Inflammatory macrophage treated with lipopolysaccharide for 1 hour (primary cell): ENCODE measurements around the gene ADIRF.
"Not testable (repeated sequence)": the region's sequence is repeated elsewhere in the genome, so short reads cannot be mapped to it uniquely, and the experiment has no call there.

Experiments used
- DNase-seq, 2 donors: peaks; one replicate each; pipeline ENCODE4 v3.0.0-alpha.2; 2020 to 2022

The ADIRF gene

DNA sequence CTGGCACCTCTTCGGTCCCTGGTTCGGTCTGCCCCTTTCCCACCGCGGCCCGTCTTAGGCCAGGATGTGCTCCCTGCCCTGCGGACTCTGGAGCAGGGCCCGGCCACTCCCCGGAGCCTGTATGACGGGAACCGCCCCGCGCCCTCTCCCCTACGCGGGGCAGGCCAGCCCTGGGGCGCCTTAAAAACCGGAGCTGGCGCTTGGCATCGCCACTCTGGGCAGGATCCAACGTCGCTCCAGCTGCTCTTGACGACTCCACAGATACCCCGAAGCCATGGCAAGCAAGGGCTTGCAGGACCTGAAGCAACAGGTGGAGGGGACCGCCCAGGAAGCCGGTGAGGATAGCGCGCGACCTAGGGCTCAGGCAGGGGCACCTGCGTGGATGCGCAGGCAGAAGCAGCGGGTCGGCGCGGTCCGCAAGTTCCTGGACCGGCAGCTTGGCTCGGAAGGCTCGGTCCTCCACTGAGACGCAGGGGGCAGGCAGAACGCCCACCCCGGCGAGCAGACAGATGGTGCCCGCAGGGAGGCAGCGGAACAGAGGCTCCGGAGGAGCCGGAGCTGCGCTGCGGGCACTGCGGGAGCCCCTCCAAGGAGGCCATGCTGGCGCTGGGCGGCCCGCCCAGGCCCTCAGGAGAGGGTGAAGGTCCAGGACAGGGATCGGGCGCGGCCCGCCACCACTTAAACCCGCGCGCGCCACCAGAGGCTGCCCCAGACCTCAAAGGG lies at the start of gene ADIRF:
Gene ADIRF (plus strand): TSS at position 212 of the 723 bp plus-strand sequence. CDS start 63 bp downstream, at position 275.
- DNase-seq = no peak

DNA sequence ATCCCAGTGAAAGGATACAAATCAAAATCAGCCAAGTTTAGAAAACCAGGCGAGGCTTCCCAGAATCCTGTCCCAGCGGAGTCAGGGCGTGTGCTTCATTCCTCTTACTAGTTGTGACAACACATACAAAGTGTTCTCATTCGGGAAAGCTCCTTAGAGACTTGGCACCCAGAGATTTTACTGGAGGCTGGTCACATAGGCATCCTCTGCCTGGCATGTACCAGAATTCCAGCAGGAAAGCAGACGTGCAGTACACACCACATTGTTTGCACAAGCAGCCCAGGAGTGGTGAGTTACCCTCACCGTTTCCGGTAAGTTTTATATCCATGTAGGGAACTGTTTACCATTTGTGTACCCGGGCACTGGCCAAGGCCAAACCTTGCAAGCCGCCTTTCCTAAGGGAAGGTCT lies 45.7 kb upstream of the ADIRF start:
- DNase-seq = no peak

DNA sequence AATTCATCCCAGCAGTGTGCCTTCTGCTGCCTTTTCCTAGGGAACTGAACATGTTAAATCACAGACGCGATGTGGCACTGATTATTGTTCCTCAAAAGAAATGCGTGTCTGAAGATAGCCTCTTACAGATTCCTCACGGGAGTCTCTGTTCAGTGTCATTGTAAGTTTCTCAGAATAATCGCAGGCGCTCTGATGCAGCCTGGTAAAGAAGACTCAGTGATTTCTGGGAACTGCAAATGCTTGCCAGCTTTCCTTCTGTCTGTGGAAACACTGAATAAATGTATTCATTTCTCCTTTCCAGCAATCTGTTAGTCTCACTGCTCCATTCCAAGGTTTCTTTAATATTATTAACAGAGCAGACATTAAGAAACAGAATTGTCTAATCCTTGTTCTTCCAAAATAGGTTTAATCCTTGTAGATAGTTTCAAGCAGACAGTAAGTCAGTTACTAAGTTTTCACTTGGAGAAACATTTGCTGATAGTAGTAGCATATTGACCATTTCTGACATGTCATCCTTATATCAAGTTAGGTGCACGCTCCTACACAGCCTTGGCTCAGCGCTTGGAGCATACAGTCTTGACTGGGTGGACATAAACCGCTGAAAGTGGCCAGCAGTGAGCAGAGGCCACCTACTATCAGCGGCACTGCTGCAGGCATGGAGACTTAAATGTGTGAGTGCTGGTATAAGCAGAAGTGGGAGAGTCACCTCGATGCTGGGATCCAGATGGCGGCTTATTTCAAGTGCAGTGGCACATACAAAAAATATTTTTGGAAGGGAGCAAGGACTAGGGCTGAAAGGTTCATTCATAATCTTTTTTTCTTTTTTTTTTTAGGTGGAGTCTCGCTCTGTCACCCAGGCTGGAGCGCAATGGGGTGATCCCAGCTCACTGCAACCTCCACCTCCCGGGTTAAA lies 38.6 kb upstream of the ADIRF start:
- DNase-seq = no peak

DNA sequence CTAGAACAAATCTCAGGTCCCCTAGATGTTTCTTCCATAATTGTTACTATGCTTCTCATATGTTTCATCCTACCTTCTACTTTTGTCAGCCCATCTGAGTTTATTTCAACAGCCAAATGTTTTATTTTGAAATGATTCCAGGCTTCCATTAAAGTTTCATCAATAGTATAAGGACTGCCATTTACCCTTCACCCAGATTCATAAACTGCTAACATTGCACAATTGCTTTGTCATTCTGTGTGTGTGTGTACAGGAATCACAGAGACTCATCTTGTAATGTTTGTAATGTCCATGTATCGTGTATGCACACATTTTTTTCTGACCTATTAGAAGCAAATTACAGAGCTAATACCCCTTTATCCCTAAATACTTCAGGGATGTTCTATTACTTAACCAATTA lies 36.4 kb upstream of the ADIRF start:
- DNase-seq = peak in 1 of 2 donors; percentile 20

DNA sequence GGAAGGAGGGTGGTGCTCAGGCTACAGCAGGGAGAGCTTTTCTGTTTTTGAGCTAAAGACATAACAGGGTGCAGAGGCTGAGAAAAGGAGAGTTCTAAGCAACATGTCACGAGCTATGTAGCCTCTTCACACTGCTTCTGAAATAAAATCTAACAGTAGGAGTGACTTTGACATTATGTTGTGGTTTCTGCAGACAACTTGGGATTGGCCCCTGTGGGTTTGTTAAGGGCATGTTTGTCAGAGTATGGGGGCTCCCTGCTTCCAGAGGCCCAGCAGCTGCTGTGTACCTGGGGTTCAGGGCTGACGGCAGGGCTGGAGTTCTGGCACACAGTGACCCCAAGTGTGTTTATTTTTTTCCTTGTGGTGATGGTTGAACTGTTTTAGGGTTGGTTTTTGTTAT lies 35.6 kb upstream of the ADIRF start:
- DNase-seq = no peak

DNA sequence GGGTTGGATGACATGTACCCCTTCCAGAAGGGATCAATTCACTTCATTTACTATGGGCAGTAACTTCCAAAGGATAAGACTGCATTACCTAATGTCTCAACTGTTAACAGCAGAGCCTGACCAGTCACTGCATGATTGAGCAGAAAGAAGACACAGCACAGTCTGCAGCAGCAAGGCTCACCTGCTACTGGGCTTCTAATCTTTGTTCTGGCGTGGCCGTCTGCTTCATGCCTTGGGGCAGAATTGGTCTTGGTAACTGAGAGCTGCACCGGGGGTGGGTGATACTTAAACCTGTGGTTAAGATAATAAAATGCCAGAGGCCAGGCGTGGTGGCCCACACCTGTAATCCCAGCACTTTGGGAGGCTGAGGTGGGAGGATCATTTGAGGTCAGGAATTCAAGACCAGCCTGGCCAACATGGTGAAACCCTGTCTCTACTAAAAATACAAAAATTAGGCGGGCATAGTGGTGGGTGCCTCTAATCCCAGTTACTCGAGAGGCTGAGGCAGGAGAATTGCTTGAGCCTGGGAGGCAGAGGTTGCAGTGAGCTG lies 34.0 kb upstream of the ADIRF start:
- not testable (repeated sequence) for DNase-seq

DNA sequence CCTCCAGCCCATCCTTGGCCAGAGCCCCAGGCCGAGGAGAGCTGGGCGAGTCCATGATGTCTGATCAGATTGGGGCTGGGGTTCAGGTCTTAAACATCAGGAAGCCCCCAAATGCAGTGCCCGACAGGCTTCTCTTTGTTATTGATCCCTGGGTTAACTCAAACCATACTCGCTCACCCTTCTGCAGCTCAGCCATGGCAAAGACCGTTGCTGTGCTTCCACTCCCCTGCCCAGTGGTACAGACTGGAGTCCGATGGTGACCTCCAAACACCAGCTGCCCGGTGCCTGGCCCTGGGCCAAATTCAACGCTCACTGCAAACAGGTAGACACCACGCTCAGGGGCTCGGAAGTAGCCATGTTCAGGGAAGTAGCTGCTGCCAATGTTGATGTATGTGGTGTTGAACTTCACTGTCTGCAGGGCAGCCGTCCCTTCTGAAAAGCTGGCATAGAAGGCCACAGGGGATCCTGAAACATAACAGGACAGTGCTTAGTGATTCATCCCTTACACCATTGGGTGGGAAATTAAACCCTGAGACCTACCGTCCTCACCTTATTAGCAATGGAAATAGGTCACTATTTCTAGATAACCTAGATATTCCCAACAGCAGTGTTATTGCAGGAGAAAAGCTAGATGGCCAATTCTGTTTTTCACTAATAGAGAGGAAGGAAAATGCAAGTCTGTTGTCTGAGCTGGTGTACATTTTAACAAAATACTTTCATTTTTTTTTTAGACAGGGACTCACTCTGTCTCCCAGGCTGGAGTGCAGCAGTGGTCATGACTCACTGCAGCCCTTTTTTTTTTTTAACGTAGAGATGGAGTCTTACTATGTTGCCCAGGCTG lies 31.4 kb upstream of the ADIRF start:
- no peak for DNase-seq

DNA sequence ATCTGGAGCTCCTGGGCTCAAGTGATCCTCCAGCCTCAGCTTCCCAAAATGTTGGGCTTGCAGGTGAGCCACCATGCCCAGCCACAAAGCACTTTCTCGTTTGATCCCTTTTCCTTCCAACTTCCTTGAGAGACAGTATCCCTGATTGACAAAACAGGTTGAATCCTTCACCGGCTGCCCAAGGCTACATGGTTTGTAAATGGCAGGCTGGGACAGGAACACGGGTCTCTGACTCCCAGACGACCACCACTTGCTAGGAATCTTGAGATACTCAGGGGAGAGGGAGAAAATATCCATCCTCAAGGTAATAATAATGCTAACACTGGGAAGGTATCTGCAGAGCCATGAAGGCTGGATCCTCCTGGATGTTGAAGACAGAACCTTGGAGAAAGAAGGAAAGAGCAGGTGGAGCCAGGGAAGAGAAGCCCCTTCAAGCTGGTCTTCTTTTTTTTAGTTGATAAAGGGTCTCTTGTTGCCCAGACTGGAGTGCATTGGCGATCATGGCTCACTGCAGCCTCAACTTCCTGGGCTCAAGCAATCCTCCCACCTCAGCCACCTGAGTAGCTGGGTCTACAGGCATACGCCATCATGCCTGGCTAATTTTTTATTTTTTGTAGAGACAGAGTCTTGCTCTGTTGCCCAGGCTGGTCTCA lies 30.7 kb upstream of the ADIRF start:
- DNase-seq = no peak

DNA sequence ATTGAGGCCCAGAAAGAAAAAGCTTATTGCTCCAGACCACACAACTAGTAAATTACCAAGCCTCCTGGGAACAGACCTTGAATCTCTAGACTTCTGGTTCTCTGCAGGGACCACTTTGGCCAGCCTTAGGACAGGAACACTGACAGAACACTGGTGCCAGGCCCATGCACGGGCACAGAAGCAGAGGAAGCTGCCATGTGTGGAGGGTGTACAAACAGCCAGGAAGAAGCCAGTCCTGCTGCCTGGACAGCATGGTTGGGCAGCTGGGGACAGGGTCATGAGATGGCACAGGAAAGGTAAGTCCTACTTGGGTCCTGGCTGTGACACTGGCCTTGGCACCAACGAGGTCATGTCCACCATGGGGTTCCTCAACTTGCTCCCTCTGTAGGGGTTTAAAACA lies 30.0 kb upstream of the ADIRF start:
- DNase-seq = no peak

DNA sequence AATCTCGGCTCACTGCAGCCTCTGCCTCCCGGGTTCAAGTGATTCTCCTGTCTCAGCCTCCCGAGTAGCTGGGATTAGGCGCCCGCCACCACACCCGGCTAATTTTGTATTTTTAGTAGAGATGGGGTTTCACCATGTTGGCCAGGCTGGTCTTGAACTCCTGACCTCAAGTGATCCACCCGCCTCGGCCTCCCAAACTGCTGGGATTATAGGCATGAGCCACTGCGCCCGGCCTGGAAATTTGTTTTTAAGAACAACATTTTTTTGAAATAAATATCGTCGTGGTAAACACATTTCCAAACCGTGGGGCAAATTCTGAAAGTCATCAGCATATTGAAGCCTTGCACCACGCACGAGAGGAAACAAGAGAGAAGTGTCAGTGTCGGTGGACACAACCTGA lies 28.2 kb upstream of the ADIRF start:
- DNase-seq = not testable (repeated sequence)

DNA sequence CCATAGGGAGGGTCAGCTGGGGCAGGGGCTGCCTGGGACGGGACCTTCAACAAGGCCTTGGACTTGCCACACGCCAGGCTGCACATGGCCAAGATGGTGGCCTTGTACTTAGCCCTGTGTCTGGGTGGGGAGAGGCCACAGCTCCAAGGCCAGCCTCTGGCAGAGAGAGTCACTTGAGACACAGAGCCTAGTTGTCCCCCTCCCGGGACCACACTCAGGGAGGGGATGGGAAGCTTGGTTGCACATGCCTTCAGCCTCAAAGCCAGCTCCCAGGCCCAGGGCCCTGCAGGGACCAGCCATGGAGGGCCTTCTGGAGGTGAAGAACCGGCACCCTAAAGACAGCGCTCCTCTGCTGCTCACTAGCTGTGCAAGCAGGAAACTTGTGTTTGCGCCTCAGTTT lies 27.6 kb upstream of the ADIRF start:
- DNase-seq = no peak

DNA sequence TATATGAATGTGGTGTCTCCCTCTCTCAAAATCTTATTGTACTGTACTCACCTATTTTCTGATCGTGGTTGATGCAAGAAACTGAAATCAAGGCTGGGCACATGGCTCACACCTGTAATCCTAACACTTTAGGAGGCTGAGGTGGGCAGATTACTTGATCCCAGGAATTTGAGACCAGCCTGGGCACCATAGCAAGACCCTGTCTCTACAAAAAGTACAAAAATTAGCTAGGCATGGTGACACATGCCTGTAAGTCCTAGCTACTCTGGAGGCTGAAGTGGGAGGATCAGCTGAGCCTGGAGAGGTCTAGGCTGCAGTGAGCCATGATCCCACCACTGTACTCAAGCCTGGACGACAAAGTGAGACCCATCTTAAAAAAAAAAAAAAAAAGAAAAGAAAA lies 26.9 kb upstream of the ADIRF start:
- DNase-seq = no peak

DNA sequence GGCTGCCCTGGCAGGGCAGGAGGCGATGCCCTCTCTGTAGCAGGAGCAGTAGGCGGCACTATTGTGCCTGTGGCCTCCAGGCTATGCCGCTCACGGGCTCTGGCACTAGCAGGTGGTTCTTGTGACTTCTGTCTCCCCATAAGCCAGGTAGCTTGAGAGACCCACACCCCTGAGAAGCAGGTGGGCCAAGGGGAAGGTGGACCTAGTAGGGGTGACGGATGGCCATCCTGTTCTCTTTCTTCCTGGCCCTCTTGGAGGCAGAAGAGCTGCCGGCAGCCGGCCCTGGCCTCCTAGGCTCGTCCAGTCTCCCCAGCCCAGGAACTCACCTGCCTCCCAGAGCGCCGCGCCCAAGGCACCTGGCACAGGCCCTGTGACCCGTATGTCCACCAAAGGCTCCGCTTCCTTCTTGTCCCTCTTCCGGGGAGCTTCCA lies 26.3 kb upstream of the ADIRF start:
- DNase-seq = no peak

DNA sequence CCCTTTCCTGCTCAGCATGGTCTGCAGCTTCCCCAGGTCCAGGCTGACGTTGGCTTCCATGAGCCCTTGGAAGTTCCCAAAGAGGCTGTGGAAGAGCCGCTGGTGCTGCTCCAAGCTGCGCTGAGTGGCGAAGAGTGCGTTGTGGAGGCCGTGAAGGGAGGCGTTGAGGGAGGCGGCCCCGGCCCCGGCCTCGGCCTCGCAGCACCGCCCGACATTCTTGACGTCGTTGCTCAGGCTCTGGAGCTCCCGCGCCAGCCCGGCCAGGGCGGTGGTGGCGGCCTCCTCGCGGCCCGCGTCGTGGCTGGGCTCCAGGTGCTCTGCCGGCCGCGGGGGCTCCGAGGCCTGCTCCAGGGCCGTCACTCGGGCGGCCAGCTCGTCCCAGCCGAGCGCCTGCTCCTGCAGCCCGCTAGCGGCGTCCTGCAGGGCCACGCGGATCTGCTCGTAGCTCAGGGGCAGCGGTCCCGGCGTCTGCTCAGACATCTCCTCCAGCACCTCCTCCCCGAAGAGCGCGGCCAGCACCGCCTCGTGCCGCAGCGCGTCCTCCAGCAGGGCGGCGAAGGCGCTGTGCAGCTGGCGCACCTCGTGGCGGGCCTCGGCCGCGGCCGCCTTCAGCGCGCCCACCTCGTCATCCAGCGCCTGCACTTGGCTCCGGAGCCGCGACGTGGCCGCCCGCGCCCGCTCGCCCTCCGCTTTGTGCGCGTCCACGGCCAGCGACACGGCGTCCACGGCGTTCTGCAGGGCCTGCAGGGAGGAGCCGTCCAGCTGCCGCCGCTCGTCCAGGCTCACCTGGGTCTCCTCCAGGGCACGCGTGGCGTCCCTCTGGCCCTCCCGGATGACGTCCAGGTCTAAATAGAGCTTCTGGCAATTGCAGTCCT lies 25.6 kb upstream of the ADIRF start:
- no peak for DNase-seq

DNA sequence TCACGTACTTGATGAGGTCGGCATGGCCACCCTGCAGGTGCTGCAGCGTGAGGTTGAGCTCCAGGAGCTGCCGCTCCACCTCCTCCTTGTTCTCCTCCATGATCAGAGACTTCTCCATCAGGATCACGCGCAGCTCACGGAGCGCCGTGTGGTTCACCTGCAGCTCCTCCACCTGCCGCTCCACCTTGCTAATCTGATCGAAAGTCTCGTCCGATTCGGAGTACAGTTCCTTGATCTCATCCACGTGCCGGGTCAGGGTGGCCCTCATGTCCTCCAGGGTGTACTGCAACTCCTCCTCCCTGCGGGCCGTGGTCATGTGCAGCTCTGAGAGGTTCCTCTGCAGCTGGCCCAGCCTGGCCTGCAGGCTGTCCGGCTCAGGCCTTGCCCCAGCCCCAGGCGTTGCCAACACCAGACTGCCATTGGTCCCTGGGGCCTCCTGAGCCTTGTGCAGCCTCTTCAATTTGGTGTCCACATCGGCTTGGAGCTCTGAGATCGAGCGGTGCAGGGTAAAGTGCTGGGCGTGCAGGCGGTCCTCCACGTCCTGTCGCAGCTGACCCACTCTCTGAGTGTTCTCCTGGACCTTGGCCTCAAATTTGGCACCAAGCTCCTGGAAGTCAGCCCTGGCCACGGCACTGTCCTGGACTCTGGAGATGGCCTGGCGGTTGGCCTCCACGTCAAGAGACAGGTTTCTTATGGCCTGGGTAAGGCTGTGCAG lies 24.8 kb upstream of the ADIRF start:
- DNase-seq = no peak

DNA sequence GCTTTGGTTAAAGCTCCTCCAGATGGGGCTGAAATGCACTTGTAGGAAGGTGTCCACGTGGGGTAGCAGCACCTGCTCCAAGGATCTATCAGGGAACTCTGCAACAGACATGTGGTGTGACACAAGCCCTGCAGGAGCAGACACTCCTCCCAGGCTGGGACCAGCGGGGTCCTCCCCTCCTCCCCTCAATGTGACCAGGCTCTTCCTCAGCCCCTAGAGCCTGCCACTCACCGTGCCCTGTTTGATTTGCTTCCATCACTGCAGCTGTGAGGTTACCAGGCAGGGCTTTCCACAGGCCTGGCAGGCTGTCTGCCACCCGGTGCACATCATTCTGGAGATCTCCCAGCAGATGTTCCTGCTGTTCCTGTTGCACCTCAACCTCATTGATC lies 24.3 kb upstream of the ADIRF start:
- DNase-seq = no peak

DNA sequence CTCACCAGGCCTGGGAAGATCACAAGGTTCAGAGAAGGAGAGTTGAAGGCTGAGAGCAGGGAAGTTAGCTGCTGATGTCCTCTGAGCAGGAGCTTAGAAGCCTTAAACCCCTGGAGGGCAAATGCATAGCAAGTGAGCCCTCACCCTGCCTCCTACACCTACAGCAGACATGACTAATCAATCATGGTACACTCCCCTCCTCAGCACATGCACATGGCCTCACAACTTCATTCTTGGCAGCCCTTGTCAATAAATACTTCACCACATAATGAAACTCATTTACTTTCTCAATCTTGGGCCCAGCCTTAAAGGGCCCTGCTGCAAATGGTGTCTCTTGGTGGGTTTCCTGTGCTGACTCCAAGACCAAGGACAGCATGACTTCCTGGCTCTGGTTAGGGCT lies 23.8 kb upstream of the ADIRF start:
- no peak for DNase-seq

DNA sequence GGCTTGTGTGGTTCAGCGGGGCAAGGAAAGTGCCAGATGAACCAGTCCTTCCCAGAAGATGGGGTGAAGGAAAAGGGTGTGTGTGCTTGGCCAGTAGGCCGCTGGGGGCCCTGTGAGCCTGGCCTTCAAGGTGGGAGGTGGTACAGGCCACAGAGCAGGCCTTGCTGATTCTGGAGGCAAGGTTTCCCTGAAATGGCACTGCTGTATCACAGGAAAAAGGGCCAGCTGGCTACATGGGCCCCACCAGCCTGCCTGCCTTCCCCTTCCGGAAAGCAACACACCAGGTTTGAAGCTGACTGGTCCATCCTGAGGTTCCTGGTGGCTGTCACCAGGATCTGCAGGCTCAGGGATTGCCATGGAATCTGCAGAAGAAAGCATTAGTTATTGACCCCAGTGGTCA lies 23.4 kb upstream of the ADIRF start:
- no peak for DNase-seq

DNA sequence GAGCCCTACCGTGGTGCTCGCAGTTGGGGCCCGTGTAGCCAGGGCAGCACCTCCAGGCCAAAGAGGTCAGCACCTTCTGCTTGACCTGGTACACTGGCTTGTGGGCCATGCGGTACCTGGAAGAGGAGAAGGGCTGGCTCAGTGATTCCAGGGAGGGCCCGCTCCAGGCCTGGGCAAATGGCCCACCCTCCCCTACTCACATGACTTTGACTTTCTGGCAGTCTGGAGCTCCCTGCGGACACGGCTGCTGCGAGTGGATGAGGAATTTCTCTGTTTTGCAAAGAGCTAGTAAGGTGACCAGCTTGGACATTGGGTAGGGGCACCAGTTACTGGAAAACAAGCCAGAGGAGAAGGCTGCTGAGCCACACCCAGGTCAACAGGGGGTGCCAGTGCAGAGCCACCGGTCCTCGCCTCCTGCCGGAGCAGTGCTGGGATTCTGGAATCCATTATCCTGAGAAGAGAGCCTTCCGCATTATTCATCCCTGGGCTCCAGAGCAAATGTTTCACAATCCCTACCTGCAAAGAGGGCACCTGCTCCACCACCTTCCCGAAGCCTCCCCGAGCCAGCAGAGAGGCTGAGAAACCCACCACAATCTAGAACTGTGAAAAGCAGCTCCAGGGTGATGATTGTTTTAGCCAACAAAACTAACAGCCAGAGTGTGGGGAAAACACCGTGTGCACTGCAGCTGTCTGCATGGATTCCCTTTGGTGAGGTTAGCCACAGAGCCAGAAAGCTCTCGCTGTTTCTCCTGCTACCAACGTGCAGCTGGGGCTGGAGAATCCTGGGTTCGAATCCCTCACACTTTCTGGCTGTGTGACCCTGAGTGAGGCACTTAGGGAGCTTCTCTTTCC lies 22.7 kb upstream of the ADIRF start:
- DNase-seq = no peak
